Measurements from ENCODE around the gene MAP4K4. TPM values are rescaled to one million over a fixed set of nuclear protein-coding genes. Genes with fewer than 3 reads are reported as not detected.

The MAP4K4 gene
- total and polyA plus RNA-seq, 2 of the 13 experiments (the other 11 are each of a cell fraction or from before 2014, with no cell fraction given) = 105 to 264 TPM

- TF ChIP-seq ZNF784 (CRISPR knock-in tag; IDR thresholded peaks at IDR 0.05; ENCODE audit: borderline replicate concordance) (peak; percentile 76; the same call in 1 of the 2 replicates), ZSCAN30 (CRISPR knock-in tag; IDR thresholded peaks at IDR 0.05) (peak; percentile 91), ZNF337 (CRISPR knock-in tag; IDR thresholded peaks at IDR 0.05; ENCODE audit: borderline replicate concordance, low read depth) (peak; percentile 92; the same call in 1 of the 2 replicates), SAP130 (CRISPR knock-in tag; IDR thresholded peaks at IDR 0.05; ENCODE audit: low read depth) (peak; percentile 11; the same call in 1 of the 2 replicates), ZMAT3 (CRISPR knock-in tag; conservative IDR thresholded peaks at IDR 0.05) (no peak), ZNF775 (CRISPR knock-in tag; IDR thresholded peaks at IDR 0.05; ENCODE audit: borderline replicate concordance) (0 out of 2 replicates have a peak, but pooled peaks have one; percentile 31), NRL (CRISPR knock-in tag; IDR thresholded peaks at IDR 0.05; ENCODE audit: borderline replicate concordance) (peak; percentile 27; the same call in 1 of the 2 replicates), GPBP1L1 (CRISPR knock-in tag; IDR thresholded peaks at IDR 0.05) (no peak), DNMT1 (CRISPR knock-in tag; IDR thresholded peaks at IDR 0.05) (no peak), ZFP41 (CRISPR knock-in tag; IDR thresholded peaks at IDR 0.05; ENCODE audit: borderline replicate concordance) (no peak), ZNF720 (CRISPR knock-in tag; IDR thresholded peaks at IDR 0.05) (no peak), ZSCAN9 (CRISPR knock-in tag; IDR thresholded peaks at IDR 0.05; ENCODE audit: borderline replicate concordance) (no peak), GFI1 (CRISPR knock-in tag; IDR thresholded peaks at IDR 0.05; ENCODE audit: borderline replicate concordance) (0 out of 2 replicates have a peak, but pooled peaks have one; percentile 8), ZNF432 (CRISPR knock-in tag; IDR thresholded peaks at IDR 0.05; ENCODE audit: borderline replicate concordance) (0 out of 2 replicates have a peak, but pooled peaks have one; percentile 45), ZNF547 (CRISPR knock-in tag; IDR thresholded peaks at IDR 0.05) (peak; percentile 90; the same call in 1 of the 2 replicates)
- TF ChIP-seq, protein P1, sequence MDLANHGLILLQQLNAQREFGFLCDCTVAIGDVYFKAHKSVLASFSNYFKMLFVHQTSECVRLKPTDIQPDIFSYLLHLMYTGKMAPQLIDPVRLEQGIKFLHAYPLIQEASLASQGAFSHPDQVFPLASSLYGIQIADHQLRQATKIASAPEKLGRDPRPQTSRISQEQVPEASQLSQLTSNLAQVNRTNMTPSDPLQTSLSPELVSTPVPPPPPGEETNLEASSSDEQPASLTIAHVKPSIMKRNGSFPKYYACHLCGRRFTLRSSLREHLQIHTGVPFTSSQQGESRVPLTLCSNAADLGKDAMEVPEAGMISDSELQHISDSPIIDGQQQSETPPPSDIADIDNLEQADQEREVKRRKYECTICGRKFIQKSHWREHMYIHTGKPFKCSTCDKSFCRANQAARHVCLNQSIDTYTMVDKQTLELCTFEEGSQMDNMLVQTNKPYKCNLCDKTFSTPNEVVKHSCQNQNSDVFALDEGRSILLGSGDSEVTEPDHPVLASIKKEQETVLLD (CRISPR knock-in tag; IDR thresholded peaks at IDR 0.05; ENCODE audit: low read depth) = 0 out of 2 replicates have a peak, but pooled peaks have one; percentile 9
- TF ChIP-seq, protein P2, sequence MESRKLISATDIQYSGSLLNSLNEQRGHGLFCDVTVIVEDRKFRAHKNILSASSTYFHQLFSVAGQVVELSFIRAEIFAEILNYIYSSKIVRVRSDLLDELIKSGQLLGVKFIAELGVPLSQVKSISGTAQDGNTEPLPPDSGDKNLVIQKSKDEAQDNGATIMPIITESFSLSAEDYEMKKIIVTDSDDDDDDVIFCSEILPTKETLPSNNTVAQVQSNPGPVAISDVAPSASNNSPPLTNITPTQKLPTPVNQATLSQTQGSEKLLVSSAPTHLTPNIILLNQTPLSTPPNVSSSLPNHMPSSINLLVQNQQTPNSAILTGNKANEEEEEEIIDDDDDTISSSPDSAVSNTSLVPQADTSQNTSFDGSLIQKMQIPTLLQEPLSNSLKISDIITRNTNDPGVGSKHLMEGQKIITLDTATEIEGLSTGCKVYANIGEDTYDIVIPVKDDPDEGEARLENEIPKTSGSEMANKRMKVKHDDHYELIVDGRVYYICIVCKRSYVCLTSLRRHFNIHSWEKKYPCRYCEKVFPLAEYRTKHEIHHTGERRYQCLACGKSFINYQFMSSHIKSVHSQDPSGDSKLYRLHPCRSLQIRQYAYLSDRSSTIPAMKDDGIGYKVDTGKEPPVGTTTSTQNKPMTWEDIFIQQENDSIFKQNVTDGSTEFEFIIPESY (CRISPR knock-in tag; IDR thresholded peaks at IDR 0.05) = no peak
- TF ChIP-seq, protein P3, sequence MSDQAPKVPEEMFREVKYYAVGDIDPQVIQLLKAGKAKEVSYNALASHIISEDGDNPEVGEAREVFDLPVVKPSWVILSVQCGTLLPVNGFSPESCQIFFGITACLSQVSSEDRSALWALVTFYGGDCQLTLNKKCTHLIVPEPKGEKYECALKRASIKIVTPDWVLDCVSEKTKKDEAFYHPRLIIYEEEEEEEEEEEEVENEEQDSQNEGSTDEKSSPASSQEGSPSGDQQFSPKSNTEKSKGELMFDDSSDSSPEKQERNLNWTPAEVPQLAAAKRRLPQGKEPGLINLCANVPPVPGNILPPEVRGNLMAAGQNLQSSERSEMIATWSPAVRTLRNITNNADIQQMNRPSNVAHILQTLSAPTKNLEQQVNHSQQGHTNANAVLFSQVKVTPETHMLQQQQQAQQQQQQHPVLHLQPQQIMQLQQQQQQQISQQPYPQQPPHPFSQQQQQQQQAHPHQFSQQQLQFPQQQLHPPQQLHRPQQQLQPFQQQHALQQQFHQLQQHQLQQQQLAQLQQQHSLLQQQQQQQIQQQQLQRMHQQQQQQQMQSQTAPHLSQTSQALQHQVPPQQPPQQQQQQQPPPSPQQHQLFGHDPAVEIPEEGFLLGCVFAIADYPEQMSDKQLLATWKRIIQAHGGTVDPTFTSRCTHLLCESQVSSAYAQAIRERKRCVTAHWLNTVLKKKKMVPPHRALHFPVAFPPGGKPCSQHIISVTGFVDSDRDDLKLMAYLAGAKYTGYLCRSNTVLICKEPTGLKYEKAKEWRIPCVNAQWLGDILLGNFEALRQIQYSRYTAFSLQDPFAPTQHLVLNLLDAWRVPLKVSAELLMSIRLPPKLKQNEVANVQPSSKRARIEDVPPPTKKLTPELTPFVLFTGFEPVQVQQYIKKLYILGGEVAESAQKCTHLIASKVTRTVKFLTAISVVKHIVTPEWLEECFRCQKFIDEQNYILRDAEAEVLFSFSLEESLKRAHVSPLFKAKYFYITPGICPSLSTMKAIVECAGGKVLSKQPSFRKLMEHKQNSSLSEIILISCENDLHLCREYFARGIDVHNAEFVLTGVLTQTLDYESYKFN (CRISPR knock-in tag; conservative IDR thresholded peaks at IDR 0.05) = peak; percentile 10; the same call in 1 of the 2 replicates
Measured at GRCh38 chr2:101696272-101697123, 1.0 kb upstream of the MAP4K4 start (continued).
